ENCODE data around the gene CAMK4. TPM values are rescaled to one million over a fixed set of nuclear protein-coding genes. Genes with fewer than 3 reads are reported as not detected.

The CAMK4 gene
- total and polyA plus RNA-seq, 2 of the 8 experiments (the other 6 are each of a cell fraction or from before 2014, with no cell fraction given), result 1.8 to 8.3 TPM

GRCh38 chr5:111511174-111511830, 287.1 kb downstream of the CAMK4 start:
- H2AK5ac ChIP-seq (ENCODE audit: low read depth, low read length), result no peak overlapping the region
- H3K36me3 ChIP-seq (ENCODE audit: control insufficient read depth in 2 of 4, insufficient read depth in 4 of 4, low read length in 3 of 4), result peaks cover 0 to 5% (median 0%) of the 10 kb centered on the region in 4 experiments; a peak in 2 of 8 replicates
- H3K79me2 ChIP-seq (ENCODE audit: control insufficient read depth in 1 of 2, insufficient read depth in 2 of 2, low read length in 2 of 2), result peaks cover 0 to 58% of the 10 kb centered on the region in 2 experiments; a peak in 3 of 4 replicates
- no peak for DNase-seq (ENCODE audit: low read depth in 1 of 2, low spot score in 2 of 2)
- H3K27ac ChIP-seq (ENCODE audit: low read depth, low read length), result no peak overlapping the region
- no peaks in the 10 kb centered on the region for H3K27me3 ChIP-seq (replicated peaks in 1 of 4; ENCODE audit: control insufficient read depth in 3 of 4, extremely low read depth in 1 of 4, insufficient read depth in 3 of 4, low read length in 3 of 4)
- H3K18ac ChIP-seq (ENCODE audit: extremely low read depth, low read length), result no peak overlapping the region
- H2BK15ac ChIP-seq (ENCODE audit: low read length), result no peak overlapping the region
- 6% methylated on average over 2 of the region's 2 CpGs; no CpG with 5 or more reads in 1 of the 2 experiments for WGBS, 2 experiments (ENCODE audit: extremely low coverage in 1 of 2, insufficient coverage in 1 of 2, insufficient read length in 1 of 2, insufficient replicate concordance in 2 of 2, low coverage in 1 of 2, low lambda C conversion rate in 2 of 2, missing lambda C conversion rate in 1 of 2)
- peaks cover 2 to 6% of the 10 kb centered on the region in 2 experiments for H4K20me1 ChIP-seq (replicated peaks in 1 of 2; ENCODE audit: control insufficient read depth in 1 of 2, insufficient read depth in 2 of 2, low read length in 2 of 2)
- no peak overlapping the region for H4K5ac ChIP-seq (ENCODE audit: insufficient read length, low read depth, low read length)
- no peak overlapping the region for H4K91ac ChIP-seq (replicated peaks; ENCODE audit: insufficient read length, low read length)
- no peak overlapping the region for H2BK20ac ChIP-seq (ENCODE audit: low read length)
- H4K8ac ChIP-seq (ENCODE audit: extremely low read depth, insufficient read depth, low read length), result no peak overlapping the region
- ChIA-PET CTCF (ENCODE audit: partially characterized antibody) (interaction anchor here (0.7 to 4.8 kb wide), 7 partner anchors 20 to 599 kb away, joined by 3 to 27 read pairs (median 4); no protein-coding TSS in a partner anchor), POLR2A (ENCODE audit: partially characterized antibody) (interaction anchor here (0.6 to 2.0 kb wide), 5 partner anchors 247 to 650 kb away, joined by 3 to 12 read pairs (median 4); partner anchors contain the start of gene CAMK4)
- no peak overlapping the region for H3K14ac ChIP-seq (ENCODE audit: insufficient read length)
- no peak overlapping the region for H3K23ac ChIP-seq (ENCODE audit: insufficient read length)
- H2BK12ac ChIP-seq (ENCODE audit: low read depth, low read length), result no peak overlapping the region
- no peak overlapping the region for H2AFZ ChIP-seq (ENCODE audit: low read length)
- no peak overlapping the region for H2BK5ac ChIP-seq (ENCODE audit: low read depth, low read length)
- peaks cover 4% of the 10 kb centered on the region for H3K23me2 ChIP-seq (ENCODE audit: low read depth, low read length)
- no peaks in the 10 kb centered on the region for H3K79me1 ChIP-seq (ENCODE audit: low read depth, low read length)
- H3K4ac ChIP-seq (replicated peaks; ENCODE audit: insufficient read length, low read depth, low read length), result no peak overlapping the region
- H2BK120ac ChIP-seq (replicated peaks; ENCODE audit: low read depth, low read length), result no peak overlapping the region
- H3K4me1 ChIP-seq (replicated peaks in 1 of 4; ENCODE audit: control insufficient read depth in 3 of 4, insufficient read depth in 4 of 4, low read length in 3 of 4), result peaks cover 0 to 11% (median 4%) of the 10 kb centered on the region in 4 experiments; a peak in 3 of 7 replicates
- no peak overlapping the region for H3K56ac ChIP-seq (replicated peaks; ENCODE audit: insufficient read length, low read depth, low read length)
- TF ChIP-seq TCF12 (IDR thresholded peaks at IDR 0.05; ENCODE audit: low read depth, low read length), result no peak
- TF ChIP-seq, protein P1, sequence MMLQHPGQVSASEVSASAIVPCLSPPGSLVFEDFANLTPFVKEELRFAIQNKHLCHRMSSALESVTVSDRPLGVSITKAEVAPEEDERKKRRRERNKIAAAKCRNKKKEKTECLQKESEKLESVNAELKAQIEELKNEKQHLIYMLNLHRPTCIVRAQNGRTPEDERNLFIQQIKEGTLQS (IDR thresholded peaks at IDR 0.05; ENCODE audit: insufficient read depth, low read depth, low read length), result no peak
- no peak for TF ChIP-seq KDM5A (IDR thresholded peaks at IDR 0.05; ENCODE audit: low read length)
- TF ChIP-seq RFX5 (IDR thresholded peaks at IDR 0.05; ENCODE audit: borderline replicate concordance, low read depth, low read length), result no peak
- TF ChIP-seq BACH1 (IDR thresholded peaks at IDR 0.05; ENCODE audit: low read length), result no peak
- TF ChIP-seq FOSL1 (IDR thresholded peaks at IDR 0.05; ENCODE audit: insufficient read depth, low read depth, low read length), result no peak
- TF ChIP-seq TAF7 (optimal IDR thresholded peaks at IDR 0.05; ENCODE audit: borderline replicate concordance, low read depth, low read length), result no peak
- TF ChIP-seq, protein P2, sequence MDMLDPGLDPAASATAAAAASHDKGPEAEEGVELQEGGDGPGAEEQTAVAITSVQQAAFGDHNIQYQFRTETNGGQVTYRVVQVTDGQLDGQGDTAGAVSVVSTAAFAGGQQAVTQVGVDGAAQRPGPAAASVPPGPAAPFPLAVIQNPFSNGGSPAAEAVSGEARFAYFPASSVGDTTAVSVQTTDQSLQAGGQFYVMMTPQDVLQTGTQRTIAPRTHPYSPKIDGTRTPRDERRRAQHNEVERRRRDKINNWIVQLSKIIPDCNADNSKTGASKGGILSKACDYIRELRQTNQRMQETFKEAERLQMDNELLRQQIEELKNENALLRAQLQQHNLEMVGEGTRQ (IDR thresholded peaks at IDR 0.05; ENCODE audit: low read length), result no peak
- no peak for TF ChIP-seq POLR2A (IDR thresholded peaks at IDR 0.05; ENCODE audit: control extremely low read depth in 1 of 2, low read depth in 2 of 2, low read length in 2 of 2)
- H3K4me3 ChIP-seq (ENCODE audit: extremely low read depth in 1 of 4, insufficient read depth in 2 of 4, low read depth in 3 of 4, low read length in 4 of 4), result peak overlapping the region; percentile 83 to 96 (median 92)
- H3K4me2 ChIP-seq (ENCODE audit: insufficient read depth in 1 of 2, low read depth in 2 of 2, low read length in 2 of 2), result peak overlapping the region; percentile 74 to 99
- H3K9ac ChIP-seq (replicated peaks in 1 of 4; ENCODE audit: extremely low read depth in 1 of 4, low read depth in 3 of 4, low read length in 3 of 4), result peak overlapping the region in 3 of 4 experiments; percentile 59 to 83 (median 78); a peak in 1 of 7 replicates
- H3K9me3 ChIP-seq (ENCODE audit: insufficient read depth in 2 of 2, low read depth in 1 of 2, low read length in 1 of 2), result no peaks in the 10 kb centered on the region
- FAIRE-seq, result no peak

All from H1 (cell line).